AG04450 (cell line): ENCODE results near the gene PDE6H. TPM values are rescaled to one million over a fixed set of nuclear protein-coding genes. Genes with fewer than 3 reads are reported as not detected.

Experiments
- CTCF ChIA-PET: fragments of 300-600, 350-600 bp; formaldehyde crosslinking; extraction: SDS; loops from one replicate; lab custom pipeline; 2022; ENCODE audit warnings: antibody characterized with exemption, inconsistent platforms; lab: Charles Lee
- POLR2A ChIA-PET: fragments of 350-600 bp; formaldehyde crosslinking; extraction: SDS; loops from one replicate; lab custom pipeline; 2021; ENCODE audit warnings: antibody characterized with exemption, inconsistent platforms; lab: Yijun Ruan, JAX
- DNase-seq: peaks from one replicate; pipeline ENCODE4 v3.0.0-alpha.2; 2011; ENCODE audit warnings: low read depth, low spot score
- H3K27ac ChIP-seq: one replicate; pipeline ENCODE4 v1.5.1; 2012; ENCODE audit warnings: low read depth, low read length, control low read depth
- H3K27me3 ChIP-seq: one replicate; pipeline ENCODE4 v1.6.0; 2012; ENCODE audit warnings: low read length; ENCODE audit not compliant: control insufficient read depth, insufficient read depth
- H3K4me3 ChIP-seq: 2 replicates; pipeline ENCODE4 v1.5.1; 2011; ENCODE audit warnings: mild to moderate bottlenecking, low read depth, low read length, control low read depth
- H3K9me3 ChIP-seq: 2 replicates; pipeline ENCODE4 v1.5.1; 2012; ENCODE audit warnings: low read length; ENCODE audit not compliant: control insufficient read depth, insufficient read depth
- polyA plus RNA-seq: library from polyadenylated mRNA; depleted of rRNA; stranded (reverse); fragments of >200 nt; gene quantifications from 2 replicates; pipeline ENCODE4 v1.2.3, GENCODE V29; 2011
- TF ChIP-seq, protein P1 (sequence below): IDR thresholded peaks from 2 replicates; pipeline ENCODE4 v1.5.1; 2011; ENCODE audit warnings: low read depth, low read length, control low read depth, inconsistent platforms

PDE6H gene
- polyA plus RNA-seq, 1 experiment = not detected

DNA sequence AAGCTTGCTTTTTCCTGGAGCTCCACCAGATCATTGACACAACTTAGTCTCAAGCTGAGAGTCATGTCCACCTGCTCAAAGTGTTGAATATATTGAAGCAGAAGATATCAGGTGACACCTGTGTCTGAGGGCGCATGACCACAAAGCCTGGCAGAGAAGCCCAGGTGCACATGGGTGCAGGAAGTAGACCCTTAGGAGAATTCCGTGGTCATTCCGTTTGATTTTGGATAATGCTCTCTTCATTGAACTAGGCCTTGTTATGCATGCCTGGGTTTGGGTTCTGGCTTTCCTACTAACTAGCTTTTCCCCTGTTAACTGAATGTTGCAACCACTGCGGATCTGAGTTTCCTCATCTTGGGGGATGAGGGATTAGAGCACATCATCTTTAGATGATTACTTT, 18.6 kb upstream of the PDE6H start:
- Histone ChIP-seq H3K9me3 (no peaks in the 10 kb centered on the region), H3K27ac (no peak overlapping the region), H3K27me3 (no peaks in the 10 kb centered on the region), H3K4me3 (no peak overlapping the region)
- TF ChIP-seq, protein P1, sequence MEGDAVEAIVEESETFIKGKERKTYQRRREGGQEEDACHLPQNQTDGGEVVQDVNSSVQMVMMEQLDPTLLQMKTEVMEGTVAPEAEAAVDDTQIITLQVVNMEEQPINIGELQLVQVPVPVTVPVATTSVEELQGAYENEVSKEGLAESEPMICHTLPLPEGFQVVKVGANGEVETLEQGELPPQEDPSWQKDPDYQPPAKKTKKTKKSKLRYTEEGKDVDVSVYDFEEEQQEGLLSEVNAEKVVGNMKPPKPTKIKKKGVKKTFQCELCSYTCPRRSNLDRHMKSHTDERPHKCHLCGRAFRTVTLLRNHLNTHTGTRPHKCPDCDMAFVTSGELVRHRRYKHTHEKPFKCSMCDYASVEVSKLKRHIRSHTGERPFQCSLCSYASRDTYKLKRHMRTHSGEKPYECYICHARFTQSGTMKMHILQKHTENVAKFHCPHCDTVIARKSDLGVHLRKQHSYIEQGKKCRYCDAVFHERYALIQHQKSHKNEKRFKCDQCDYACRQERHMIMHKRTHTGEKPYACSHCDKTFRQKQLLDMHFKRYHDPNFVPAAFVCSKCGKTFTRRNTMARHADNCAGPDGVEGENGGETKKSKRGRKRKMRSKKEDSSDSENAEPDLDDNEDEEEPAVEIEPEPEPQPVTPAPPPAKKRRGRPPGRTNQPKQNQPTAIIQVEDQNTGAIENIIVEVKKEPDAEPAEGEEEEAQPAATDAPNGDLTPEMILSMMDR = no peak
- ChIA-PET CTCF (no interaction called here), POLR2A (no interaction called here)
- DNase-seq = no peak

DNA sequence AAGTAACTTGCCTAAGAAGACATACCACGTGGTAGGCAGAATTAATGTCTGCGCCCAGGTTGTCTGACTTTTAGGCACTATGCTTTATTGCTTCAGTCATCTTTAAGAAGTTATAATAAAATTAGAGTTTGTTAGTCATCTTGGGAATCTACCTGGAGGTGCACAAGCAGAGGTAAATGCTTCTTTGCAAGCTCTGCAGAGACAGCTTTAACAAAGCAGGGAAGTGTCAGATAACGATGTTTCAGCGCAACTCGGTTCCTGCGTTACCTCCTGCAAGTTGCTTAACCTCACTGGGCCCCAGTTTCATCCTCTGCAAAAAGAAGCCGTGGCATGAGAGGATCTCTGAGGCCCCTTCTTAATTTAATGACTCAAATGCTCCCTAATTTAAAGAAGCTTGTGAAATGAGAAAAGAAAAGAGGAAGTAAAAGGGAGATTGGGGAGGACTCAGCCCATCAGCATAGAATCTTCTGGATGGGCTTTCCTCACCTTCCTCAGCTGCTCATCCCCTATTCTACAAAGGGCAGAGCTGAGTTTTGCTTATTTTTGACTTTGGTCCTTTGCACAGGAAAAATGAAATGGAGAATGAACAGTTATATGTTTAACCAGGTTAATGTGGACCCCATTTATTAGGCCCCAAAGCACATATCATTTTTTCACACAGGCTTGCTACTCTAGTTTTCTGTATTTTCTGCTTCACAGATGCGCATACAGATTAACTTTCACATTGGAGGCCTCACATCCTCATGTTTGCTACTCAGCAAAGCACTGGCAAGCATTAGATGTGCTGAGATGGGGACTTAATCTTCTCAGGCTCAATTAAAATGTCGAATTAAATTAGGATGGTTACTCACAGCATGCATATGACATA, 16.6 kb upstream of the PDE6H start:
- POLR2A ChIA-PET = no interaction called here
- Histone ChIP-seq H3K9me3 (no peaks in the 10 kb centered on the region), H3K27ac (no peak overlapping the region), H3K27me3 (no peaks in the 10 kb centered on the region), H3K4me3 (no peak overlapping the region)
- TF ChIP-seq, protein P1 = no peak
- DNase-seq = no peak
- CTCF ChIA-PET = no interaction called here

GRCh38 chr12:14956905-14957304, 15.9 kb upstream of the PDE6H start:
- TF ChIP-seq, protein P1 = no peak
- POLR2A ChIA-PET = no interaction called here
- H3K27ac ChIP-seq = no peak overlapping the region
- CTCF ChIA-PET = no interaction called here
- H3K4me3 ChIP-seq = no peak overlapping the region
- no peak for DNase-seq
- no peaks in the 10 kb centered on the region for H3K27me3 ChIP-seq
- H3K9me3 ChIP-seq = no peaks in the 10 kb centered on the region

DNA sequence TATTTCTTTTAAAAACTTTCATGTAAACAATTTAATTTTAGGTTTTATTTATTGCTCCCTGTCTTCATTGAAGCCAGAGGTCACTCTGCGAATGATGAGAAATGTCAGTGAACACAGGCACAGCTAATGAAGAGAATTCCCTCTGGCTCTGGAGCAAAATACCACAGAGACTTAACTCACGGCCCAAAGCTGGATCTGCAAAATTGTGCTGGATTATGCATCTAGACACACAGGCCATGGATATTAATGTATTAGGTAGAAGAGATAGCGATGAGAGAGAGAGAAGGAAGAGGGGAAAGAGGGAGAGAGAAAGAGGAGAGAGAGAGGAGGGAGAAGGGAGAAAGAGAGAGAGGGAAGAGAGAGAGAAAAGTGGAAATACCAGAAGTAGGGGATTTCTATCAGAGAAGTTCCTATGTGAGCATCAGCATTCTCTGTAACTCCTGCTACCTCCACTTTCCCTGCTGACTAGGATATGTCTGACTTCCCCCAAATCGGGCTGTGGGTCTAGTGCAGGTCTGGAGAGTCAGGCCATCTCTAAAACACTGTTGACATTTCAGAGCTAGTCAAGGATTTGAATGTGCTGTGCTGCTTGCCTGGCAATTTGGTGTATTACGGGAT, 15.2 kb upstream of the PDE6H start:
- no peak for DNase-seq
- TF ChIP-seq, protein P1 = no peak
- H3K9me3 ChIP-seq = no peaks in the 10 kb centered on the region
- ChIA-PET CTCF (no interaction called here), POLR2A (interaction anchor here (0.6 kb wide), 1 partner anchor 454 kb away, joined by 3 read pairs; no protein-coding TSS in a partner anchor)
- no peak overlapping the region for H3K27ac ChIP-seq
- H3K4me3 ChIP-seq = no peak overlapping the region
- no peaks in the 10 kb centered on the region for H3K27me3 ChIP-seq

DNA sequence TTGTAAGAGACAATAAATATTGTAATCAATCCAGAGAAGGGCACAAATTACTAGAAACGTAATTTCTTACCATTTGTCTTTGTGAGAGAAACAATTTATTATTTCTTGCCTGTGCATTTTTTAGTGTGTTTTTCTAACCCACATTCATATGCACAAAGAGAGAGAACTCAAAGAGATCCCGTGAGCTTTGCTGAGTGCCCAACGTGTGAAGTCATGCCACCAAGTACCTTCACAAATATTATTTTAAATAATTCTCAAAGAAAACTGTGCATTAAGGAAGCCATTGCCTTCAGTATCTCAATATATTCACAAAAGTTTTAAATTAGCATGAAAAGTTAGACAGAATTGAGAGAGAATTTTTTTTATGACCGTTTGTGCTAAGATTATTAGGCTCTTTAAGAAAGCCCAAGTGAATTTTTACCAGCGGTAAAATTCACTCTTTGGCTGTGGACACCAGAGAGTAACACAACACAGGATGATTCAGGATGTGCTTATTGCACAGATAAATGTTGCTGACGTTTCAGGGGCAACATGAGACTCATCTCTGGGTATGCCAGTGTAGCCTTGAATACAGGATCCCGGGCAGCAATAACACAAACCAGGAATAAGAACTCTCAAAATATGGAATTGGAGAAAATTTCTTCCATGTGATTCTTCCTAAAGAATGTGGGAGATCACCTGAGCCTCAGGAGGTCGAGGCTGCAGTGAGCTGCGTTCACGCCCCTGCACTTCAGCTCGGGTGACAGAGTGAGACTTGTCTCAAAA, 14.3 kb upstream of the PDE6H start:
- H3K4me3 ChIP-seq = no peak overlapping the region
- no peak overlapping the region for H3K27ac ChIP-seq
- ChIA-PET POLR2A (no interaction called here), CTCF (no interaction called here)
- no peaks in the 10 kb centered on the region for H3K9me3 ChIP-seq
- TF ChIP-seq, protein P1 = no peak
- no peaks in the 10 kb centered on the region for H3K27me3 ChIP-seq
- no peak for DNase-seq
